ENCODE measurements around the gene TLE7.

The TLE7 gene

GRCh38 chr16:71442051-71442440, at the start of gene TLE7:
TLE7 (minus strand) TSS chr16:71442054; CDS start chr16:71433324, 8,730 bp downstream.
- Histone ChIP-seq H3K36me3 (ENCODE audit: control insufficient read depth, insufficient read depth, low read length) (no peaks in the 10 kb centered on the region), H3K27me3 (ENCODE audit: control insufficient read depth, insufficient read depth, low read length) (peaks cover 10% of the 10 kb centered on the region; the same call in 1 of the 2 replicates), H3K27ac (ENCODE audit: low read depth, low read length) (no peak within 1 kb of the TSS), H3K9me3 (ENCODE audit: control insufficient read depth, insufficient read depth, low read depth, low read length) (peaks cover 28% of the 10 kb centered on the region), H3K4me3 (ENCODE audit: low read depth, low read length) (no peak within 1 kb of the TSS), H3K9ac (ENCODE audit: low read length) (no peak within 1 kb of the TSS), H3K4me1 (ENCODE audit: control insufficient read depth, insufficient read depth, low read length) (no peaks in the 10 kb centered on the region)

- Histone ChIP-seq H3K4me3 (ENCODE audit: low read depth, low read length) (no peak overlapping the region), H3K9ac (ENCODE audit: low read length) (no peak overlapping the region), H3K4me1 (ENCODE audit: control insufficient read depth, insufficient read depth, low read length) (no peaks in the 10 kb centered on the region), H3K36me3 (ENCODE audit: control insufficient read depth, insufficient read depth, low read length) (no peaks in the 10 kb centered on the region), H3K9me3 (ENCODE audit: control insufficient read depth, insufficient read depth, low read depth, low read length) (no peaks in the 10 kb centered on the region), H3K27ac (ENCODE audit: low read depth, low read length) (no peak overlapping the region), H3K27me3 (ENCODE audit: control insufficient read depth, insufficient read depth, low read length) (no peaks in the 10 kb centered on the region; the same call in 1 of the 2 replicates)
Measured at GRCh38 chr16:71491054-71491453, 49.2 kb upstream of the TLE7 start.

DNA sequence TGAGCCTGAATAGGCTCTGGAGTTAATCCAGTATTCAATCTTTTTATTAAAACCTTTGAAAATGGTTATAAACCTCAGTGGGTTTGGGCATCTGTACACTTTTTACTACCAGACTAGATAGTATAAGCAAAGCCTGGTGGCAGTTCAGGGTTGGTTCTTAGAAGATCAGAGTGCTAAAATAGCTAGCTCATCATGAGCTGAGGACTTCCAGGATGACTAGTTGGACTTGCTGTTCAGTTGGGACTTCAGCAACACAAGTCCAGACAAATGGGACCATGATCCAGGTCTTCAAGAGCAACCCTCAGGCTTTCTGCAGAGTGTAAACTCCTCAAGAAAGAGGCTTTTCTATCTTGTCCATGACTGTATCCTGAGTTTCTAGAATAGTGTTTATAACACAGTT, 48.5 kb upstream of the TLE7 start:
- H3K27ac ChIP-seq (ENCODE audit: low read depth, low read length), result no peak overlapping the region
- no peak overlapping the region for H3K9ac ChIP-seq (ENCODE audit: low read length)
- no peaks in the 10 kb centered on the region; the same call in 1 of the 2 replicates for H3K27me3 ChIP-seq (ENCODE audit: control insufficient read depth, insufficient read depth, low read length)
- H3K4me3 ChIP-seq (ENCODE audit: low read depth, low read length), result no peak overlapping the region
- no peaks in the 10 kb centered on the region for H3K36me3 ChIP-seq (ENCODE audit: control insufficient read depth, insufficient read depth, low read length)
- no peaks in the 10 kb centered on the region for H3K9me3 ChIP-seq (ENCODE audit: control insufficient read depth, insufficient read depth, low read depth, low read length)
- no peaks in the 10 kb centered on the region for H3K4me1 ChIP-seq (ENCODE audit: control insufficient read depth, insufficient read depth, low read length)

GRCh38 chr16:71489122-71489521, 47.3 kb upstream of the TLE7 start, which contains the start of gene ZNF19:
ZNF19 (minus strand) TSS chr16:71489324; CDS start chr16:71482114, 7,210 bp downstream.
- H3K4me1 ChIP-seq (ENCODE audit: control insufficient read depth, insufficient read depth, low read length), result no peaks in the 10 kb centered on the region
- H3K9ac ChIP-seq (ENCODE audit: low read length), result no peak within 1 kb of the TSS
- H3K9me3 ChIP-seq (ENCODE audit: control insufficient read depth, insufficient read depth, low read depth, low read length), result no peaks in the 10 kb centered on the region
- no peaks in the 10 kb centered on the region; the same call in 1 of the 2 replicates for H3K27me3 ChIP-seq (ENCODE audit: control insufficient read depth, insufficient read depth, low read length)
- no peak within 1 kb of the TSS for H3K27ac ChIP-seq (ENCODE audit: low read depth, low read length)
- H3K4me3 ChIP-seq (ENCODE audit: low read depth, low read length), result no peak within 1 kb of the TSS
- no peaks in the 10 kb centered on the region for H3K36me3 ChIP-seq (ENCODE audit: control insufficient read depth, insufficient read depth, low read length)

- Histone ChIP-seq H3K4me3 (ENCODE audit: low read depth, low read length) (peak overlapping the region; percentile 71), H3K9ac (ENCODE audit: low read length) (peak overlapping the region; percentile 82)
Measured at GRCh38 chr16:71484006-71484893, 42.4 kb upstream of the TLE7 start.

DNA sequence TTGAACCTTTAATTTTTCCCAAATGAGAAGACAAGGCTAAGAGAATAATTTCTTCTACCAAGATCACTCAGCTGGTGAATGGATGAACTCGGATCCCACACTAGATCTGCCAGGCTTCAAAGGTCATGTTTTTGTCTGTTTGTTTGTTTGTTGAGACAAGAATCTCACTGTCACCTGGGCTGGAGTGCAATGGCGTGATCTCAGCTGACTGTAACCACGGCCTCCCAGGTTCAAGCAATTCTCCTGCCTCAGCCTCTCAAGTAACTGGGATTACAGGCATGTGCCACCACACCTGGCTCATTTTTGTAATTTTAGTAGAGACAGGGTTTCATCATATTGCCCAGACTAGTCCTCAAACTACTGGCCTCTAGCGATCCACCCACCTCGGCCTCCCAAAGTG, 40.7 kb upstream of the TLE7 start:
- no peaks in the 10 kb centered on the region for H3K27me3 ChIP-seq (ENCODE audit: control insufficient read depth, insufficient read depth, low read length)
- H3K36me3 ChIP-seq (ENCODE audit: control insufficient read depth, insufficient read depth, low read length), result peaks cover 4% of the 10 kb centered on the region; the same call in 1 of the 2 replicates
- H3K9me3 ChIP-seq (ENCODE audit: control insufficient read depth, insufficient read depth, low read depth, low read length), result no peaks in the 10 kb centered on the region
- H3K4me1 ChIP-seq (ENCODE audit: control insufficient read depth, insufficient read depth, low read length), result 0 out of 2 replicates have a peak, but pooled peaks cover 3% of the 10 kb centered on the region
- H3K27ac ChIP-seq (ENCODE audit: low read depth, low read length), result no peak overlapping the region
- no peak overlapping the region for H3K4me3 ChIP-seq (ENCODE audit: low read depth, low read length)
- no peak overlapping the region for H3K9ac ChIP-seq (ENCODE audit: low read length)

More at GRCh38 chr16:71484006-71484893, 42.4 kb upstream of the TLE7 start:
- Histone ChIP-seq H3K4me1 (ENCODE audit: control insufficient read depth, insufficient read depth, low read length) (0 out of 2 replicates have a peak, but pooled peaks cover 3% of the 10 kb centered on the region), H3K27ac (ENCODE audit: low read depth, low read length) (peak overlapping the region; percentile 43; the same call in 1 of the 2 replicates), H3K27me3 (ENCODE audit: control insufficient read depth, insufficient read depth, low read length) (no peaks in the 10 kb centered on the region), H3K9me3 (ENCODE audit: control insufficient read depth, insufficient read depth, low read depth, low read length) (no peaks in the 10 kb centered on the region), H3K36me3 (ENCODE audit: control insufficient read depth, insufficient read depth, low read length) (no peaks in the 10 kb centered on the region)

- H3K27ac ChIP-seq (ENCODE audit: low read depth, low read length), result no peak overlapping the region
- H3K9me3 ChIP-seq (ENCODE audit: control insufficient read depth, insufficient read depth, low read depth, low read length), result no peaks in the 10 kb centered on the region
- 0 out of 2 replicates have a peak, but pooled peaks cover 3% of the 10 kb centered on the region for H3K4me1 ChIP-seq (ENCODE audit: control insufficient read depth, insufficient read depth, low read length)
- H3K9ac ChIP-seq (ENCODE audit: low read length), result no peak overlapping the region
- peaks cover 11% of the 10 kb centered on the region for H3K36me3 ChIP-seq (ENCODE audit: control insufficient read depth, insufficient read depth, low read length)
- H3K4me3 ChIP-seq (ENCODE audit: low read depth, low read length), result no peak overlapping the region
- H3K27me3 ChIP-seq (ENCODE audit: control insufficient read depth, insufficient read depth, low read length), result no peaks in the 10 kb centered on the region
Measured at GRCh38 chr16:71480956-71481355, 39.1 kb upstream of the TLE7 start.

DNA sequence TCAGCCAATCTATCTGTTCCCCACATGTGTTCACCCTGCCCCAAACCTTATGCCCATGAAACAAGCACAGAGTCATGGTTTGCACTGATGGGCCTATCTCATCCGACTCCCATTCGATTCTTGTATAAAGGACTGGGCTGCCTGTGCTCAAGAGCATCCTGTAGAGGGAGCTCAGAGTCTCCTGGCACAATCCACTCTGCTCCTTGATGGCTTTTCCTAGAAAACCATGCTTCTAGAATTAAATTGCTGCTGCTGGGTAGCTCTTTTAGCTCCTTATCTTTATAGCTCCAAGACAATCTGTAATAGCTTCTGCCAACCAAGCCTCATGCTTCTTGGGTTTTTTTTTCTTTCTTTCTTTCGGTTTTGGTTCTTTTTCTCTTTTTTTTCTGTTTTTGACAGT, 37.6 kb upstream of the TLE7 start:
- peaks cover 15% of the 10 kb centered on the region for H3K36me3 ChIP-seq (ENCODE audit: control insufficient read depth, insufficient read depth, low read length)
- H3K27me3 ChIP-seq (ENCODE audit: control insufficient read depth, insufficient read depth, low read length), result no peaks in the 10 kb centered on the region
- H3K4me3 ChIP-seq (ENCODE audit: low read depth, low read length), result no peak overlapping the region

DNA sequence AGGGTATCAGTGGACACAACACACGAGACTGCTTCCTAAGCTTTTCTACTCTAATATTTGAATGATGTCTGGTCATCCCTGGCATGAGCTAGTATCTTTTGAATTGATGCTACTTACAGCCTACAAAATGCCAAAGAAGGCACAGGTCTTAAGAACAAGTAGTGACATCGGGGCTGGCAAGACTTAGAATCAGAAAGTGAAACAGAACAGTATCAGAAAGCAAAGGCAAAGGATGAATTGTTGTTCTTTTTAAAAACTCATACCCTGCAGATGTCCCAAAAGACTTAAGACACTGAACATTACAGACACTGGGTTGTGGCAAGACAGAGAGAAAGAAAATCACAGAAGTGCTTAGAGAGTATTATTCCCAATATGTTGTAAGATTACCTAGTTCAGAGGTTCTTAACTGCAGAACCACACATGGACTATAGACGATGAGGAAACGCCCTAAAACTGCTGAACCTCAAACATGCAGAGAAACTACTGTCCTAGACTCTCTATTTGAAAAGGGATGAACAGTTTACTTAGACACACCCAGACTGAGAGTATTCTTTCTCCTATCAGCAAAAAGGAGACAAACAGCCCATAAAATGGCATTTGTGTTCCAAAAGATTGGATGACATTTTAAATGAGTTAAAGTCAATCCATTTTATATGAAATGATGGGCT, 34.7 kb upstream of the TLE7 start:
- Histone ChIP-seq H3K4me1 (ENCODE audit: control insufficient read depth, insufficient read depth, low read length) (no peaks in the 10 kb centered on the region), H3K9ac (ENCODE audit: low read length) (no peak overlapping the region), H3K9me3 (ENCODE audit: control insufficient read depth, insufficient read depth, low read depth, low read length) (no peaks in the 10 kb centered on the region), H3K4me3 (ENCODE audit: low read depth, low read length) (no peak overlapping the region), H3K27ac (ENCODE audit: low read depth, low read length) (no peak overlapping the region), H3K36me3 (ENCODE audit: control insufficient read depth, insufficient read depth, low read length) (peaks cover 15% of the 10 kb centered on the region), H3K27me3 (ENCODE audit: control insufficient read depth, insufficient read depth, low read length) (no peaks in the 10 kb centered on the region)

More for the DNA sequence above, 37.6 kb upstream of the TLE7 start:
- Histone ChIP-seq H3K9me3 (ENCODE audit: control insufficient read depth, insufficient read depth, low read depth, low read length) (no peaks in the 10 kb centered on the region), H3K27ac (ENCODE audit: low read depth, low read length) (no peak overlapping the region), H3K9ac (ENCODE audit: low read length) (no peak overlapping the region), H3K4me1 (ENCODE audit: control insufficient read depth, insufficient read depth, low read length) (0 out of 2 replicates have a peak, but pooled peaks cover 3% of the 10 kb centered on the region)

DNA sequence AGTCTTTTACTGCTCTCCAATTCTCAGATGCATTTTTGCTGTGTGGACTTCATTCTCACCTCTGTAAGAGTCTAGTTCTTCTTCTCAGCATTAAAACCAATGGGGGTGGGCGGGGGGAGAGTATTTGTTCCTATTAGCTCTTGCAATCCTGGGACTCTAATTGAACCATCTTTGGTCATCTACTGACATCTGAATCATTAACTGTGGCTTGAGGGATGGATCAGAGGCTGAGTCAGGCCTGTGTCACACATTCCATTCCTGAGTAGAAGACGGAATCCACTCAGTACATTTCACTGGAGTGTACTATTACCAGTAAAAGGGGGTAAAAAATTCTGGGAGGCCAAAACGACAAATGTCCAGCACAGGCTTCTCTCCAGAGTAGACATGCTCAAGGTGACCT, 33.0 kb upstream of the TLE7 start:
- Histone ChIP-seq H3K4me3 (ENCODE audit: low read depth, low read length) (no peak overlapping the region), H3K27ac (ENCODE audit: low read depth, low read length) (no peak overlapping the region), H3K36me3 (ENCODE audit: control insufficient read depth, insufficient read depth, low read length) (peaks cover 15% of the 10 kb centered on the region), H3K4me1 (ENCODE audit: control insufficient read depth, insufficient read depth, low read length) (no peaks in the 10 kb centered on the region), H3K9me3 (ENCODE audit: control insufficient read depth, insufficient read depth, low read depth, low read length) (no peaks in the 10 kb centered on the region), H3K27me3 (ENCODE audit: control insufficient read depth, insufficient read depth, low read length) (no peaks in the 10 kb centered on the region), H3K9ac (ENCODE audit: low read length) (no peak overlapping the region)

GRCh38 chr16:71473891-71474290, 32.0 kb upstream of the TLE7 start:
- no peaks in the 10 kb centered on the region for H3K4me1 ChIP-seq (ENCODE audit: control insufficient read depth, insufficient read depth, low read length)
- no peak overlapping the region for H3K9ac ChIP-seq (ENCODE audit: low read length)
- no peak overlapping the region for H3K27ac ChIP-seq (ENCODE audit: low read depth, low read length)
- no peak overlapping the region for H3K4me3 ChIP-seq (ENCODE audit: low read depth, low read length)
- H3K9me3 ChIP-seq (ENCODE audit: control insufficient read depth, insufficient read depth, low read depth, low read length), result no peaks in the 10 kb centered on the region
- H3K27me3 ChIP-seq (ENCODE audit: control insufficient read depth, insufficient read depth, low read length), result no peaks in the 10 kb centered on the region
- peaks cover 15% of the 10 kb centered on the region for H3K36me3 ChIP-seq (ENCODE audit: control insufficient read depth, insufficient read depth, low read length)

Data from HUES6 (cell line).